Rectal smooth muscle tissue (tissue), 1 donor: Measurements from ENCODE around the gene SEPTIN1.
A peak's percentile ranks its signal among the peaks of the same experiment; 100 is the strongest.

Experiments used
- H3K27ac ChIP-seq: one replicate; pipeline ENCODE4 v1.7.0; 2013; ENCODE audit warnings: low read depth, low read length, inconsistent platforms
- H3K27me3 ChIP-seq: one replicate; pipeline ENCODE4 v1.7.0; 2013; ENCODE audit warnings: low read length; ENCODE audit not compliant: control insufficient read depth, insufficient read depth
- H3K36me3 ChIP-seq: one replicate; pipeline ENCODE4 v1.7.0; 2013; ENCODE audit warnings: low read length; ENCODE audit not compliant: control insufficient read depth, insufficient read depth
- H3K4me1 ChIP-seq: one replicate; pipeline ENCODE4 v1.7.0; 2013; ENCODE audit warnings: low read length; ENCODE audit not compliant: control insufficient read depth, insufficient read depth
- H3K4me3 ChIP-seq: one replicate; pipeline ENCODE4 v1.7.0; 2013; ENCODE audit warnings: low read length
- H3K9ac ChIP-seq: one replicate; pipeline ENCODE4 v1.7.0; 2013; ENCODE audit warnings: low read length

The SEPTIN1 gene

DNA sequence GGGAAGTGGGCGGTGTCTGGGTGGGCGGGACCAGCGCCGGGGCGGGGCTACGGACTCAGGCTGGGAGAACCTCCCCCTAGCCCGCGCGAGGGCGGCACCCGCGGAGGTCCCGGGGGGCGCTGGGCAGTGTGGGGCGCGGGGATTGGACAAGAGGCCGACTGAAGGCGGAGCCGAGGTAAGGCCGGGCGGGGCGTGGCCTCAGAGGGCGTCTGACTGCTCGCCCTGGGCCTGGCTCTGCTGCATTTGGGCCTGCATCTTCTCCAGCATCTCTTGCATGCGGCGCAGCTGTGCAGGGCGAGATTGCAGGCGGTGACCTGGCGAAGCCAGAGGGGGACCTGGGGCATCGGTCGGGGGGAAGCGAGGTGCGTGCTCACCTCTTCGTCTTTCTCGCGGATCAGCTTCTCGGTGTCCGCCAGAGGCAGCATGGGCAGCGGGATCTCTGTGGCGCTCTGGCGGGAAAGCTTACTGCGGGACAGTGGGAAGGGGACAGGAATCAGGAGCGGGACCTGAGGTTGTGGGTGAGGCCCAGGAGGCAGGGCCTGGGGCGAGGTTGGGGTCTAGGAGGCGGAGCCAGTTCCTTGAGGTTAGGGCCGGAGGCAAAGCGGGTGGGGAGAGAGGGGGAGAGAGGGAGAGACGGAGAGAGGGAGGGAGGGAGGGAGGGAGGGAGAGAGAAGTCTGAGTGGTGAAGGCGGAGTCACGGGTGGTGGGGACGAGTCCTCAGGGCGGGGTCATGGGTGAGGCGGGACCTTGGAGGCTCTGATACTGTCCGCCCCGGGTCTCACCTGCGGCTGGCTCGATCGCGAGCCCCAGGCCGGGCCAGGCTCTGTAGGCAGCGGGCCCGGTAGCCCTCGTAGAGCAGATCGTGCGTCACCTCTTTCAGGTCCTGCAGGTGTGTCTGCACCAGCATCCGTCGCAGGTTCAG, 3.9 kb downstream of the SEPTIN1 start:
- no peaks in the 10 kb centered on the region for H3K36me3 ChIP-seq
- peaks cover 9% of the 10 kb centered on the region for H3K4me1 ChIP-seq
- H3K4me3 ChIP-seq, result peak overlapping the region; percentile 92
- no peaks in the 10 kb centered on the region for H3K27me3 ChIP-seq
- peak overlapping the region; percentile 64 for H3K9ac ChIP-seq
- peak overlapping the region; percentile 100 for H3K27ac ChIP-seq

DNA sequence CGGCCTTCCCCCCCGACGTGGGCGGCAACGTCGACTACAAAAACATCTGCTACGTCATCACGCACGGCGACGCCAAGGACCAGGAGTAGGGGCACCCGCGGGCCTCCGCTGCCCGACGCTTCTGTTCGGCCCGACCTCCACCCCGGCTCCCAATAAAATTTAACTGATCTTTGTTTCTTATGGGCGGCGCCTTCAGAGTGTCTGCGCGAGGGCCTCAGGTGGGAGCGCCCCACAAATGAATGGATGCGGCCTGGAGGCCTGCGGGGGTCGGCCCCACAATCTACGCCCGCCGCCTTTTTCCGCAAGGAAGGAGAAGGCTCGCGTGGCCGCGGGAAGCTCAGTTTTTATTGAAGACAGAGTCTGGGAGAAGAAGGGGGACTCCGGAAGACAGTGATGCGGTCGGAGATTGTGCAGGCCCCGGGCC, 4.5 kb downstream of the SEPTIN1 start:
- Histone ChIP-seq H3K36me3 (no peaks in the 10 kb centered on the region), H3K4me1 (peaks cover 9% of the 10 kb centered on the region), H3K27me3 (no peaks in the 10 kb centered on the region), H3K9ac (peak overlapping the region; percentile 42), H3K27ac (peak overlapping the region; percentile 100), H3K4me3 (peak overlapping the region; percentile 74)

DNA sequence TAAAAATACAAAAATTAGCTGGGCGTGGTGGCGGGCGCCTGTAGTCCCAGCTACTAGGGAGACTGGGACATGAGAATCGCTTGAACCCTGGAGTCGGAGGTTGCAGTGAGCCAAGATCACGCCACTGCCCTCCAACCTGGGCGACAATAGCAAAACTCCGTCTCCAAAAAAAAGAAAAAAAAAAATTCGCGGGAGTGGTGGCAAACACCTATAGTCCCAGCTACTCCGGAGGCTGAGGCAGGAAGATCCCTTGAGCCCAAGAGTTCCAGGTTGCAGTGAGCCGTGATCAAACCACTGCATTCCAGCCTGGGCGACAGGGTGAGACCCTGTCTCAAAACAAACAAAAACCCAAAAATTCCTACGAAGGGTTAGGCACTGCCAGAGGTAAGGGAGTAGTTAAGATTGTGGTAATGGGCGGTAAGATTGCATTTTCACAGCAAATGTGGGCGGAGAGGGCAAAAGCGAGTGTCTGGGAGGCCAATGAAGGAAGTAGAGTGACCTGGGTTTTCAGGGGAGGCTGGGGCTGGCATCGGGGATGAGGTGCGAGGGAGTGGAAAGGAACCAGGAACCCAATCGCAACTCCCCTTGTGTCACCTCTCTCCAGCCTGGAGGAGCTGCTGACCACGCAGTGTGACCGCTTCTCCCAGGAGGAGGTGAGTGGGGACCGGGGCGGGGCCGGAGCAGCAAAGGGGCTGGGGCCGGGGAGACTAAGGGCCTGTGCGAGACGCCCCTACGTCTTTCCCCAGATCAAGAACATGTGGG, 5.1 kb downstream of the SEPTIN1 start:
- Histone ChIP-seq H3K27ac (peak overlapping the region; percentile 100), H3K27me3 (no peaks in the 10 kb centered on the region), H3K4me3 (peak overlapping the region; percentile 74), H3K4me1 (peaks cover 9% of the 10 kb centered on the region), H3K36me3 (no peaks in the 10 kb centered on the region), H3K9ac (peak overlapping the region; percentile 42)

DNA sequence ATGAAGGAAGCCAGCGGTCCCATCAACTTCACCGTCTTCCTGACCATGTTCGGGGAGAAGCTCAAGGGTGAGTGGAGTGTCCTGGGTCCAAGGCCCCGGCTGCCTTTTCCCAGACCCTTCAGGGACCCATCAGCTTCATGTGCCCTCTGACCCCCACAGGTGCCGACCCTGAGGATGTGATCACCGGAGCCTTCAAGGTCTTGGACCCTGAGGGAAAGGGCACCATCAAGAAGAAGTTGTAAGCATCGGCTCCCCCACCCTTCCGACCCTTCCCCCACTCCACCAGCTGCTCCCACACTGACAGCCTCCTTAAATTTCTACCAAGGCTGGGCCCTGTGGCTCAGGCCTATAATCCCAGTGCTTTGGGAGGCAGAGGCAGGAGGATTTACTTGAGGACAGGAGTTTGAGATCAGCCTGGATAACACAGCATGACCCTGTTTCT, 5.9 kb downstream of the SEPTIN1 start:
- H3K4me1 ChIP-seq, result peaks cover 9% of the 10 kb centered on the region
- H3K9ac ChIP-seq, result no peak overlapping the region
- no peak overlapping the region for H3K4me3 ChIP-seq
- H3K36me3 ChIP-seq, result no peaks in the 10 kb centered on the region
- no peaks in the 10 kb centered on the region for H3K27me3 ChIP-seq
- peak overlapping the region; percentile 100 for H3K27ac ChIP-seq

DNA sequence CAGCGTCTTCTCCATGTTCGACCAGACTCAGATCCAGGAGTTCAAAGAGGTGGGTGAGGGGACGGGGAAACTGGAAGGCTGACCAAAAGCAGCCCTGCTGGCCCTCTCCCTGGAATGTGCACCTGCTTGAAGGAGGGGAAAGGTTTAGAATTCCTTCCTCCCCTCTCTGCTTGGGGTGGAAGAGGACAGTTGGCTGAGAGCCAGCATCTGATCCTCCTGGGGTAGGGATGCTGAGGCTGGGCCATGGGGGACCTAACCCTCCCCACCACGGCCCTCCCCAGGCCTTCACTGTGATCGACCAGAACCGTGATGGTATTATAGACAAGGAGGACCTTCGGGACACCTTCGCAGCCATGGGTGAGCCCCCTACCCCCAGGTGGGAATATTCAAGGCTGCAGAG, 6.5 kb downstream of the SEPTIN1 start:
- H3K36me3 ChIP-seq, result no peaks in the 10 kb centered on the region
- H3K4me3 ChIP-seq, result no peak overlapping the region
- no peak overlapping the region for H3K9ac ChIP-seq
- peaks cover 9% of the 10 kb centered on the region for H3K4me1 ChIP-seq
- no peaks in the 10 kb centered on the region for H3K27me3 ChIP-seq
- H3K27ac ChIP-seq, result peak overlapping the region; percentile 100

DNA sequence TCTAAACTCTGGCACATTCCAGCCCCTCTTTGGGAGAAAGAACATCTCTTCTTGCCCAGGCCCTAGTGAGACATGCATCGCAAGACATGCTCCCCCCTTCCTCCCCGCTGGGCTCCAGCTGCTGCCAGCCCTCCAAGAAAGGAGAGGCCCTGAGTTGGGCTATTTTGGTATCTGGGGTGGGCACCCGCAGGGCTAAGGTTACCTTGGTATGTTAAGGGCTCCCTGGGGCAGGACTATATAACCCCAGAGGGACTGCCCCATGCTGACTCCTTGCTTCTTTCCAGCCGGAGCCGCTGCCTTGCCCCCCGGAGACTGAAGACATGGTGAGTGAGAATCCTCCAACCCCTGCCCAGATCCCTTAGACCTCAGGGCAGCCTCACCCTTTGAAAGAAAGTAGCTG, 7.8 kb downstream of the SEPTIN1 start, which contains the start of gene MYL11:
Gene MYL11 (plus strand): TSS at position 265 of the 400 bp plus-strand sequence. CDS start 56 bp downstream, at position 321.
- H3K36me3 ChIP-seq, result no peaks in the 10 kb centered on the region
- no peak within 1 kb of the TSS for H3K9ac ChIP-seq
- H3K4me3 ChIP-seq, result no peak within 1 kb of the TSS
- H3K4me1 ChIP-seq, result peaks cover 9% of the 10 kb centered on the region
- no peaks in the 10 kb centered on the region for H3K27me3 ChIP-seq
- no peak within 1 kb of the TSS for H3K27ac ChIP-seq

GRCh38 chr16:30372725-30373124, 9.6 kb downstream of the SEPTIN1 start:
- Histone ChIP-seq H3K4me3 (no peak overlapping the region), H3K9ac (no peak overlapping the region), H3K36me3 (no peaks in the 10 kb centered on the region), H3K4me1 (peaks cover 8% of the 10 kb centered on the region), H3K27ac (no peak overlapping the region), H3K27me3 (no peaks in the 10 kb centered on the region)

DNA sequence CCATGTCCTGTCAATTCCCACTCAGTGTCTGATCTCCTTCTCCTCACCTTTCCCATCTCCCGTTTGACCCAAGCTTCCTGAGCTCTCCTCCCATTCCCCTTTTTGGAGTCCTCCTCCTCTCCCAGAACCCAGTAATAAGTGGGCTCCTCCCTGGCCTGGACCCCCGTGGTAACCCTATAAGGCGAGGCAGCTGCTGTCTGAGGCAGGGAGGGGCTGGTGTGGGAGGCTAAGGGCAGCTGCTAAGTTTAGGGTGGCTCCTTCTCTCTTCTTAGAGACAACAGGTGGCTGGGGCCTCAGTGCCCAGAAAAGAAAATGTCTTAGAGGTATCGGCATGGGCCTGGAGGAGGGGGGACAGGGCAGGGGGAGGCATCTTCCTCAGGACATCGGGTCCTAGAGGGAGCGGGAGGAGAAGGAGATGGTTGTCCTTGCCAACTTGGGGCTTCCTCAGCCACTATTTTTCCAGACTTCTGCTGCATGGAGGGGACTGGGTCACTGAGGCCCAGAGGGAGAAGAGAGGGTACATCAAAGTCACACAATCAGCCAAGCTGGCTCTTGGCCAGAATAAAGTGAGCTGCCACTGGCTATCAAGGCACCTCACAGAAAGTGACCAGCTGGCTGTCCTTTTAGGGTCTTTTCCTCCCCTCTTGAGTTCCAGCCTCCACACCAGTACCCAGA, 10.2 kb downstream of the SEPTIN1 start:
- no peak overlapping the region for H3K4me3 ChIP-seq
- H3K36me3 ChIP-seq, result no peaks in the 10 kb centered on the region
- H3K9ac ChIP-seq, result no peak overlapping the region
- no peaks in the 10 kb centered on the region for H3K27me3 ChIP-seq
- no peak overlapping the region for H3K27ac ChIP-seq
- H3K4me1 ChIP-seq, result peaks cover 10% of the 10 kb centered on the region

DNA sequence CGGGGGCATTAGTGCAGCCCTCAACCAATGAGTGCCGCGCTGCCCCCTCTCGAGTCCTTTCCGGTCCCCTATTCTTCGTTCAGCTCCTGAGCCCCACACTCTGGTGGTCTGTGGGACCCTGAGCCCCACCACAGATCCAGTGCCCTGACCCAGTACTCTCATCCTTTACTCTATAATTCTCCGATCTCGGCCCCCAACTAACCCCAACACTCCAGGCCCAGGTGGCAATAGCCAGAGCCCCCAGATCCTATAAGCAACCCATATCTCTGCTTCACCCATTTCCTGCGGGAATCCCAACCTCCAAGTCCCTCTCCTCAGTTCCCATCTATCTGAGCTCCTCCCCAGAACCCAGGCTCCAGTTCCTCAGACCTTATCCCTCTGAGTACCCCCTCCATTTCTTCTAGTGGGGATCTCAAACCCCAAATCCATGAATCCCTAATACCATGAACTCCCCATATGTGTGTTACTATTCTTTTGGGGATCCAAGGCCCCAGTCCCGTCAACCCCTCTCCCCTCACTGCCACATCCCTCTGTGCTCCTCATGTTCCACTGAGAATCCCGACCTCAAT, 11.0 kb downstream of the SEPTIN1 start:
- H3K4me3 ChIP-seq, result peak overlapping the region; percentile 63
- H3K27me3 ChIP-seq, result no peaks in the 10 kb centered on the region
- H3K9ac ChIP-seq, result no peak overlapping the region
- H3K36me3 ChIP-seq, result no peaks in the 10 kb centered on the region
- peak overlapping the region; percentile 89 for H3K27ac ChIP-seq
- peaks cover 9% of the 10 kb centered on the region for H3K4me1 ChIP-seq

DNA sequence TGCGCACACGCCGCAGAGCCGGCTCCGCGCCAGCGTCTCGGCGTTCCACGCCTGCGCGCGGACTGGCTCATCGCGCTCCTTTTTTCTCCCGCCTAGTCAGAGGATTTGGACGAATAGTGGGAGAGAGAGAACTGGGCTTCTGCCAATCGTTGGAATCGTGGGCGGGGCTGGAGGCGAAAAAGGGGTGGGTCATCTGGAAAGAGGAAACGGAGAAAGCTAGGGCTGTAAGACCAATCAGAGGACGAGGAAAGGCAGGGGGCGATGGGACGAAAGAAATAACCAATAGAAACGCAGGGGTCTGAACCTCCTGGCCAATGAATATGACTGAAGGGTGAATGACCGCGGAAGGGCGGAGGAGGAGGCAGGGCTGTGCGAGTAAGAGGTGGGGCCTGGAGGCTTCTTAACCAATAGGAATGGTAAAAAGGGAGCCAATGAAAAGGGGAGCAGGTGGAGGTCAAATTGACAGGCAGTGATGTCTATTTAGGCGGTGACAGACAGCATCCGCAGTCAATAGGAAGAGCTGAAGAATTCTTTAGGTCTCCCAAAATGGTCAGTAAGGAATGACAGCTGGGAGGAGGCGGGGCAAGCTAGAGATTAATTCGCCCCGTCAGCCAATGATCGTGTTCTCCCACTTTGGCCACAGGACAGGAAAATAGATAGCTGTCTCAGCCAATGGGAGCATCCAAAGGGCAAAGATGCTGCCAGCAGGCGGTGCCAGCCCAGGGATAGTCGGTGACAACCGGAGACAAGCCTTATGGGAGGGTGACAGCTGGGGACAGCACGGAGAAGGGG, 11.7 kb downstream of the SEPTIN1 start, which contains the start of gene TBC1D10B:
Gene TBC1D10B (minus strand): TSS at position 39 of the 792 bp plus-strand sequence. CDS start 311 bp downstream, outside the sequence.
- H3K4me1 ChIP-seq, result peaks cover 9% of the 10 kb centered on the region
- H3K9ac ChIP-seq, result peak within 1 kb of the TSS; percentile 80

GRCh38 chr16:30369938-30370455, 12.4 kb downstream of the SEPTIN1 start:
- no peaks in the 10 kb centered on the region for H3K36me3 ChIP-seq
- peak overlapping the region; percentile 90 for H3K4me3 ChIP-seq
- H3K27ac ChIP-seq, result peak overlapping the region; percentile 61
- peaks cover 9% of the 10 kb centered on the region for H3K4me1 ChIP-seq
- H3K9ac ChIP-seq, result no peak overlapping the region
- H3K27me3 ChIP-seq, result no peaks in the 10 kb centered on the region

More for the DNA sequence above, 11.7 kb downstream of the SEPTIN1 start, which contains the start of gene TBC1D10B:
- peak within 1 kb of the TSS; percentile 89 for H3K27ac ChIP-seq
- H3K36me3 ChIP-seq, result no peaks in the 10 kb centered on the region
- no peaks in the 10 kb centered on the region for H3K27me3 ChIP-seq
- peak within 1 kb of the TSS; percentile 90 for H3K4me3 ChIP-seq
